GM12878 (cell line): ENCODE measurements around the gene KRT6C. TPM values are rescaled to one million over a fixed set of nuclear protein-coding genes. Genes with fewer than 3 reads are reported as not detected.

Experiments
- ATAC-seq: fragments of 200-7000 bp; cut with Tn5 transposase; 3 replicates; pipeline ENCODE4 v1.9.1; 2020; ENCODE audit warnings: mild to moderate bottlenecking, moderate library complexity
- BruUV-seq: library from RNA; stranded (reverse); fragments of 400-500 nt; replicated peaks from 2 replicates; lab custom pipeline; 2021; lab: Mats Ljungman, UMichigan
- CTCF ChIA-PET: fragments of 300-600 bp; sonication (Branson Sonifier 250); formaldehyde crosslinking; extraction: SDS; loops from one replicate; lab custom pipeline; 2021; ENCODE audit warnings: inconsistent platforms; lab: Yijun Ruan, JAX
- POLR2A ChIA-PET: fragments of 350-600 bp; formaldehyde crosslinking; extraction: SDS; loops from one replicate; lab custom pipeline; 2021; ENCODE audit warnings: inconsistent platforms; lab: Charles Lee
- RAD21 ChIA-PET: fragments of 300-600 bp; sonication (Branson Sonifier 250); formaldehyde crosslinking; loops from one replicate; lab custom pipeline; 2023; ENCODE audit warnings: antibody characterized with exemption; ENCODE audit not compliant: unreplicated experiment; lab: Charles Lee
- SMC1A ChIA-PET: fragments of 300-600 bp; sonication (Branson Sonifier 250); formaldehyde crosslinking; loops from one replicate; lab custom pipeline; 2023; ENCODE audit not compliant: unreplicated experiment, uncharacterized antibody; lab: Charles Lee
- DNase-seq: peaks from one replicate; pipeline ENCODE4 v3.0.0-alpha.2; 2011; ENCODE audit warnings: low read depth, low spot score
- FAIRE-seq: peaks from 3 replicates; lab custom pipeline; 2011; peaks lifted over from hg19 to GRCh38; lab: Jason Lieb, UNC
- H2AFZ ChIP-seq: 2 replicates; pipeline ENCODE4 v1.6.0; 2011; ENCODE audit warnings: low read depth, low read length, control low read depth; ENCODE audit not compliant: control insufficient read depth
- H3K27ac ChIP-seq: 2 replicates; pipeline ENCODE4 v1.5.1; 2011; ENCODE audit warnings: control low read depth; ENCODE audit not compliant: control insufficient read depth, insufficient read depth
- H3K27me3 ChIP-seq, 2 experiments: replicated peaks in 1 of 2; 2 replicates each; pipeline versions ENCODE4 v1.6.0 to v1.6.1; 2011; ENCODE audit warnings: low read length in 1 of 2; ENCODE audit not compliant: control insufficient read depth in 2 of 2, insufficient read depth in 2 of 2
- H3K36me3 ChIP-seq, 2 experiments: 2 replicates each; pipeline ENCODE4 v1.5.1; 2011; ENCODE audit warnings: low read length in 1 of 2; ENCODE audit not compliant: control insufficient read depth in 2 of 2, insufficient read depth in 2 of 2
- H3K4me1 ChIP-seq: 2 replicates; pipeline ENCODE4 v1.6.1; 2011; ENCODE audit warnings: mild to moderate bottlenecking, low read length, moderate library complexity, mixed read lengths; ENCODE audit not compliant: control insufficient read depth, insufficient read depth
- H3K4me2 ChIP-seq: 2 replicates; pipeline ENCODE4 v1.6.0; 2011; ENCODE audit warnings: control low read depth; ENCODE audit not compliant: control insufficient read depth, insufficient read depth
- H3K4me3 ChIP-seq: fragments of 200-600 bp; sonication (generic); 2 replicates; pipeline ENCODE4 v1.5.1; 2016
- H3K79me2 ChIP-seq: 2 replicates; pipeline ENCODE4 v1.6.0; 2011; ENCODE audit warnings: low read length; ENCODE audit not compliant: control insufficient read depth, insufficient read depth
- H3K9ac ChIP-seq: 2 replicates; pipeline ENCODE4 v1.8.0; 2011; ENCODE audit warnings: low read length, control low read depth, mixed read lengths; ENCODE audit not compliant: control insufficient read depth, insufficient read depth
- H3K9me3 ChIP-seq: replicated peaks from 3 replicates; pipeline ENCODE4 v1.5.1; 2011; ENCODE audit warnings: mild to moderate bottlenecking, low read length; ENCODE audit not compliant: control insufficient read depth, insufficient read depth
- H4K20me1 ChIP-seq: 2 replicates; pipeline ENCODE4 v1.6.0; 2011; ENCODE audit not compliant: control insufficient read depth, insufficient read depth
- ATF7 ChIP-seq: fragments of 450-650 bp; IDR thresholded peaks from 2 replicates; pipeline ENCODE4 v1.6.1; 2016; ENCODE audit warnings: low read depth, mild to moderate bottlenecking
- DPF2 ChIP-seq: fragments of 450-650 bp; IDR thresholded peaks from 2 replicates; pipeline ENCODE4 v1.6.1; 2017; ENCODE audit warnings: mild to moderate bottlenecking
- EP300 ChIP-seq, 2 experiments: fragments of 150-350 bp in 1 of 2; IDR thresholded peaks; 2 replicates each; pipeline ENCODE4 v1.6.1; 2011 to 2012; ENCODE audit warnings: low read depth in 2 of 2, low read length in 2 of 2, borderline replicate concordance in 1 of 2, improper control_type of control experiment in 1 of 2, inconsistent platforms in 1 of 2; ENCODE audit not compliant: control insufficient read depth in 1 of 2
- HDGF ChIP-seq: fragments of 450-650 bp; IDR thresholded peaks from 2 replicates; pipeline ENCODE4 v1.6.1; 2016; ENCODE audit warnings: antibody characterized with exemption
- ZSCAN29 ChIP-seq: fragments of 450-650 bp; IDR thresholded peaks from 2 replicates; pipeline ENCODE4 v1.6.1; 2017; ENCODE audit warnings: mild to moderate bottlenecking, moderate library complexity
- WGBS: methylation state at CpG from one replicate; pipeline ENCODE4 v1.1.6; 2016; ENCODE audit warnings: low lambda C conversion rate; ENCODE audit not compliant: insufficient replicate concordance, insufficient coverage; ENCODE audit errors: missing lambda C conversion rate; 5-methylcytosine and 5-hydroxymethylcytosine counted together
- in situ Hi-C: fragments of 300-500 bp; cut with MboI; formaldehyde crosslinking; loops from 9 replicates; pipeline ENCODE4 v1.14.3; 2018; ENCODE audit warnings: mixed read lengths
- intact Hi-C: fragments of 100-400 bp; cut with micrococcal nuclease; formaldehyde crosslinking; loops from one replicate; pipeline ENCODE4 v1.14.2; 2022; ENCODE audit not compliant: unreplicated experiment
- polyA plus RNA-seq, 11 experiments: library from polyadenylated mRNA; depleted of rRNA in 4 of 11; unstranded in 6 of 11; stranded (reverse) in 5 of 11; fragments of >200 nt; fragmentation: Nextera tagmentation in 4 of 11; fragmentation: Illumina TruSeq in 1 of 11; extraction: Ambion mirVana in 4 of 11; extraction: Trizol in 1 of 11; gene quantifications; 1 replicate in 1 of 11; 2 replicates in 10 of 11; pipeline versions ENCODE4 v1.2.1 to v1.2.3, GENCODE V29; 2011 to 2016; ENCODE audit warnings: inconsistent platforms in 2 of 11, missing spikeins in 2 of 11, low read depth in 1 of 11
- total RNA-seq, 4 experiments: library from RNA; depleted of rRNA in 3 of 4; stranded (reverse); fragments of >200 nt in 3 of 4; fragmentation: Illumina TruSeq in 1 of 4; extraction: Trizol in 1 of 4; gene quantifications; 2 replicates each; pipeline versions ENCODE4 v1.2.1 to v1.2.3, GENCODE V29; 2013 to 2021

Gene KRT6C
- total and polyA plus RNA-seq, 10 of the 15 experiments (the other 5 are each of a cell fraction or from before 2014, with no cell fraction given), result not detected

DNA sequence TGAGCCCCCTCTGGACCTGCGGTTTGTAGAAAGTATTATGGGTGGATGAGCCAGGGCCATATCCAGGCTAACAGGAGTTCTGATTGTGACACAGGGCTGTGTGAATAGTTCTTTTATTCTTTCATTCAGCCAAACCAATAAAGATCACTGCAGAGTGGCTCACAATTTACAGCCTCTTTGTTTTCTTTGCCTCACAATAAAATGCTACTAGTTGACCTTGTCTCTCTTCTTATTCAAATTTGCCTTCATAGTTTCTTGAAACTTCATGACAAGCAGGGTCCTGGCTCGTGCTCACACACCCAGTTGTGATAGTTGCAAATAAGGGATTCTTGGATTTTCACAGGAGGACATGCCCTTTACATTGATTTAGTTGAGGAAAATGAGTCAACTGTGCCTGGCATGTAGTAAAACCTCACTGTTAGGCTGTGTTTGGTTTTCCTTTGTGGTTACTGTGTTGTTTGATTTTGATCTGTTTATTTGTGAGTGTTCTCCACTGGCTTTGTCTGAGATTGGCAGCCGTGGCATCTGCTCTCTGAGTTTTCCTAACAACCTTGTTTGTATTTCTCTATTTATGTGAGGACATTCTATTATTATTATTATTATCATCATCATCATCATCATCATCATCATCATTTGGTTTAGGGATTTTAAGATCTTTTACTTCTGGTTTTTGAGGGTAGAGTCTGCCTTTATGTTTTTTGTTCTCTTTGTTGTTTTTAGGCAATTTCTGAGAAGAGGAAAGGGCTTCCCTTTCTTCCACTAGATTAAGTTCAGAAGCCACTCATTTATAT is 19.0 kb downstream of the KRT6C start:
- no peaks in the 10 kb centered on the region for H3K9me3 ChIP-seq
- H3K27ac ChIP-seq, result no peak overlapping the region
- ChIA-PET POLR2A (no interaction called here), CTCF (no interaction called here), SMC1A (no interaction called here), RAD21 (no interaction called here)
- intact Hi-C loops, result no loop called here
- no peak overlapping the region for H3K4me3 ChIP-seq
- no peaks in the 10 kb centered on the region for H3K36me3 ChIP-seq
- no peaks in the 10 kb centered on the region for H3K4me1 ChIP-seq
- H3K4me2 ChIP-seq, result no peak overlapping the region
- no peak for ATAC-seq
- in situ Hi-C loops, result no loop called here
- DNase-seq, result no peak
- H3K27me3 ChIP-seq, result peaks cover 0 to 5% of the 10 kb centered on the region in 2 experiments; a peak in 3 of 4 replicates
- TF ChIP-seq ATF7 (no peak), HDGF (no peak), ZSCAN29 (no peak)
- no peak for FAIRE-seq
- 10% methylated on average over 3 of the region's 3 CpGs for WGBS
- no TSS peak for BruUV-seq
- no peaks in the 10 kb centered on the region for H4K20me1 ChIP-seq
- H3K9ac ChIP-seq, result no peak overlapping the region
- no peak overlapping the region for H2AFZ ChIP-seq
- no peaks in the 10 kb centered on the region for H3K79me2 ChIP-seq

DNA sequence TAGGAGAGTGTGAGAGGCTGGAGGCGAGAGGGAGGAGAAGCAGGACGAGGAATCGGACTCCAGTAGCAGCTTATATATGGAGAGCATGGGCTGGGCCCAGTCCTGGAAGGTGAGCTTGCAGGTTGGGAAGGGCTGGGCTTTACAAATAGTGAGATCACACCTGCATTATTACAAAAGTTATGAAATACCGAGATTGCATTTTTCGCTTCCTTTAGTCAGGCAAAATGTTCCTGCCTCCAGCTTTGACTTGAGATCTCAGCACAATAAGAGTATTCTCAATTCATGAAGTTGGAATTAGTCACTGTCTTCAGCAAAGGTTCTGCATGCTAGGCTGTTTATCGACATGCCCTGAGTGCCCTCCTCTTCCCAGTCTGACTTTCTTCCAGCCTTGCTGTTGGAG is 21.5 kb downstream of the KRT6C start, which contains the start of gene KRT6B:
Gene KRT6B, minus strand, starts transcription at position 46 of the 400 bp plus-strand sequence. CDS start 68 bp downstream, outside the sequence.
- no peak for DNase-seq
- in situ Hi-C loops, result no loop called here
- intact Hi-C loops, result no loop called here
- no peak for ATAC-seq
- FAIRE-seq, result no peak
- H4K20me1 ChIP-seq, result no peaks in the 10 kb centered on the region
- ChIA-PET CTCF (no interaction called here), SMC1A (interaction anchor here (1.4 kb wide), 1 partner anchor 7 kb away, joined by 3 read pairs; no protein-coding TSS in a partner anchor), POLR2A (no interaction called here), RAD21 (no interaction called here)
- no peak within 1 kb of the TSS for H3K4me2 ChIP-seq
- H3K4me1 ChIP-seq, result no peaks in the 10 kb centered on the region
- no peak within 1 kb of the TSS for H3K9ac ChIP-seq
- H3K36me3 ChIP-seq, result no peaks in the 10 kb centered on the region
- BruUV-seq, result no TSS peak
- H3K27ac ChIP-seq, result no peak within 1 kb of the TSS
- H3K9me3 ChIP-seq, result no peaks in the 10 kb centered on the region
- H3K4me3 ChIP-seq, result no peak within 1 kb of the TSS
- H3K27me3 ChIP-seq, result peaks cover 0 to 5% of the 10 kb centered on the region in 2 experiments; a peak in 3 of 4 replicates
- 41% methylated on average over 6 of the region's 6 CpGs for WGBS
- H3K79me2 ChIP-seq, result no peaks in the 10 kb centered on the region
- H2AFZ ChIP-seq, result no peak within 1 kb of the TSS
- TF ChIP-seq EP300 (IDR thresholded peaks at IDR 0.05; ENCODE audit: borderline replicate concordance in 1 of 2, control insufficient read depth in 1 of 2, low read depth in 2 of 2, low read length in 2 of 2) (no peak), DPF2 (no peak)
